Endothelial cell of umbilical vein (primary cell): Measurements from ENCODE around the gene ERG. TPM values are rescaled to one million over a fixed set of nuclear protein-coding genes. Genes with fewer than 3 reads are reported as not detected.

Experiments used
- Bru-seq: library from RNA; stranded (reverse); fragments of 400-500 nt; gene quantifications from one replicate; lab custom pipeline; 2021; lab: Mats Ljungman, UMichigan
- BruChase-seq, 2 experiments: library from RNA; stranded (reverse); fragments of 400-500 nt; gene quantifications; one replicate each; lab custom pipeline; 2021; lab: Mats Ljungman, UMichigan
- BruUV-seq: library from RNA; stranded (reverse); fragments of 400-500 nt; replicated peaks from 2 replicates; lab custom pipeline; 2021; lab: Mats Ljungman, UMichigan
- CTCF ChIA-PET: fragments of 300-600, 350-600 bp; sonication (Branson Sonifier 250); formaldehyde crosslinking; loops from one replicate; lab custom pipeline; 2021; ENCODE audit warnings: antibody characterized with exemption, inconsistent platforms; lab: Charles Lee
- POLR2A ChIA-PET: fragments of 300-600, 350-600 bp; sonication (Branson Sonifier 250); formaldehyde crosslinking; loops from one replicate; lab custom pipeline; 2021; ENCODE audit warnings: antibody characterized with exemption, inconsistent platforms; lab: Charles Lee
- DNase-seq: peaks from one replicate; pipeline ENCODE4 v3.0.0-alpha.2; 2011; ENCODE audit warnings: low read depth, low spot score
- FAIRE-seq: peaks from 2 replicates; lab custom pipeline; 2011; peaks lifted over from hg19 to GRCh38; lab: Jason Lieb, UNC
- H2AFZ ChIP-seq: 2 replicates; pipeline ENCODE4 v1.6.0; 2012; ENCODE audit warnings: low read depth, low read length, control low read depth, inconsistent platforms
- H3K27ac ChIP-seq: 2 replicates; pipeline ENCODE4 v1.5.1; 2011; ENCODE audit warnings: low read depth, mild to moderate bottlenecking, control low read depth, low read length, moderate library complexity; ENCODE audit not compliant: insufficient read depth
- H3K27me3 ChIP-seq, 2 experiments: 2 replicates each; pipeline versions ENCODE4 v1.6.0 to v1.6.1; 2011; ENCODE audit warnings: low read length in 2 of 2, mixed read lengths in 1 of 2; ENCODE audit not compliant: control insufficient read depth in 2 of 2, insufficient read depth in 2 of 2
- H3K36me3 ChIP-seq, 2 experiments: 2 replicates in 1 of 2; 3 replicates in 1 of 2; pipeline ENCODE4 v1.5.1; 2011; ENCODE audit warnings: low read length in 2 of 2, mild to moderate bottlenecking in 1 of 2, moderate library complexity in 1 of 2; ENCODE audit not compliant: control insufficient read depth in 2 of 2, insufficient read depth in 2 of 2; ENCODE audit errors: extremely low read depth in 1 of 2
- H3K4me1 ChIP-seq: 3 replicates; pipeline ENCODE4 v1.5.1; 2011; ENCODE audit warnings: mild to moderate bottlenecking, low read length; ENCODE audit not compliant: control insufficient read depth, insufficient read depth; ENCODE audit errors: extremely low read depth
- H3K4me2 ChIP-seq: 2 replicates; pipeline ENCODE4 v1.6.1; 2011; ENCODE audit warnings: low read length, control low read depth, mixed read lengths; ENCODE audit not compliant: insufficient read depth
- H3K4me3 ChIP-seq, 3 experiments: fragments of 200-600 bp in 1 of 3; sonication (generic), shearing (Covaris generic) in 1 of 3; replicated peaks in 1 of 3; 2 replicates each; pipeline ENCODE4 v1.5.1; 2011 to 2016; ENCODE audit warnings: control low read depth in 3 of 3, low read length in 3 of 3, mild to moderate bottlenecking in 2 of 3, inconsistent platforms in 1 of 3, low read depth in 1 of 3, moderate library complexity in 1 of 3; ENCODE audit not compliant: insufficient read depth in 1 of 3
- H3K79me2 ChIP-seq: 2 replicates; pipeline ENCODE4 v1.6.0; 2012; ENCODE audit warnings: low read length, inconsistent platforms; ENCODE audit not compliant: control insufficient read depth, insufficient read depth
- H3K9ac ChIP-seq: replicated peaks from 2 replicates; pipeline ENCODE3; 2011; ENCODE audit warnings: low read length, control low read depth; ENCODE audit not compliant: insufficient read depth; ENCODE audit errors: extremely low read depth
- H3K9me1 ChIP-seq: replicated peaks from 3 replicates; pipeline ENCODE4 v1.6.0; 2011; ENCODE audit warnings: mild to moderate bottlenecking, low read length; ENCODE audit not compliant: control insufficient read depth, insufficient read depth; ENCODE audit errors: extremely low read depth
- H3K9me3 ChIP-seq: replicated peaks from 2 replicates; pipeline ENCODE4 v1.5.1; 2012; ENCODE audit warnings: low read length, inconsistent platforms; ENCODE audit not compliant: control insufficient read depth, insufficient read depth
- H4K20me1 ChIP-seq: replicated peaks from 2 replicates; pipeline ENCODE3; 2011; ENCODE audit warnings: mild to moderate bottlenecking, low read length; ENCODE audit not compliant: control insufficient read depth, insufficient read depth; ENCODE audit errors: extremely low read depth
- EZH2 ChIP-seq: IDR thresholded peaks from 2 replicates; pipeline ENCODE4 v1.6.1; 2012; ENCODE audit warnings: borderline replicate concordance, low read depth, mild to moderate bottlenecking, moderate library complexity, low read length, inconsistent platforms; ENCODE audit not compliant: severe bottlenecking
- FOS ChIP-seq: IDR thresholded peaks from 2 replicates; pipeline ENCODE4 v1.6.1; 2011; ENCODE audit warnings: mild to moderate bottlenecking, low read length, moderate library complexity, borderline replicate concordance; ENCODE audit not compliant: insufficient read depth
- GATA2 ChIP-seq: IDR thresholded peaks from 2 replicates; pipeline ENCODE4 v1.7.0; 2011; ENCODE audit warnings: low read depth, mild to moderate bottlenecking, moderate library complexity, mixed read lengths, low read length; ENCODE audit not compliant: insufficient read length, insufficient read depth
- JUN ChIP-seq: IDR thresholded peaks from 2 replicates; pipeline ENCODE4 v1.6.1; 2011; ENCODE audit warnings: borderline replicate concordance, low read depth; ENCODE audit not compliant: insufficient read length, insufficient read depth
- POLR2A ChIP-seq: IDR thresholded peaks from 2 replicates; pipeline ENCODE4 v1.6.1; 2012; ENCODE audit warnings: low read depth, mild to moderate bottlenecking, control low read depth, low read length
- POLR2AphosphoS5 ChIP-seq: IDR thresholded peaks from 2 replicates; pipeline ENCODE4 v1.6.1; 2012; ENCODE audit warnings: low read depth, mild to moderate bottlenecking, control low read depth, low read length, moderate library complexity; ENCODE audit not compliant: insufficient read depth
- dilution Hi-C: fragments of 300-500 bp; cut with MboI; formaldehyde crosslinking; loops from one replicate; pipeline ENCODE4 v1.15.0; 2019; ENCODE audit warnings: low sequenced_read_pairs; ENCODE audit not compliant: extremely low pct_ligation_motif_present
- intact Hi-C: fragments of 100-400 bp; cut with micrococcal nuclease; formaldehyde crosslinking; loops from one replicate; pipeline ENCODE4 v1.10.0; 2022
- long read RNA-seq: library from polyadenylated mRNA; stranded (forward); transcript quantifications from one replicate; pipeline ENCODE4 v2.0.0, GENCODE V29; 2021
- polyA minus RNA-seq, 3 experiments: library from RNA; depleted of rRNA, polyadenylated mRNA; stranded (reverse); fragments of >200 nt; gene quantifications; 1 replicate in 1 of 3; 2 replicates in 2 of 3; pipeline ENCODE4 v1.2.3, GENCODE V29; 2011
- polyA plus RNA-seq, 4 experiments: library from polyadenylated mRNA; depleted of rRNA in 3 of 4; stranded (reverse) in 3 of 4; unstranded in 1 of 4; fragments of >200 nt; gene quantifications; 2 replicates each; pipeline versions ENCODE4 v1.2.1 to v1.2.3, GENCODE V29; 2011 to 2012; ENCODE audit warnings: missing spikeins in 1 of 4
- total RNA-seq: library from RNA; stranded (reverse); gene quantifications from 2 replicates; pipeline ENCODE4 v1.2.3, GENCODE V29; 2021
- TF ChIP-seq, protein P1 (sequence below), 2 donors: IDR thresholded peaks; 1 replicate in 1 of 2; 2 replicates in 1 of 2; pipeline ENCODE4 v1.5.1; 2011; ENCODE audit warnings: low read length in 2 of 2, mild to moderate bottlenecking in 2 of 2, moderate library complexity in 2 of 2, control low read depth in 1 of 2, inconsistent platforms in 1 of 2, low read depth in 1 of 2; ENCODE audit not compliant: insufficient read depth in 1 of 2; ENCODE audit errors: extremely low read depth in 1 of 2
- TF ChIP-seq, protein P2 (sequence below): IDR thresholded peaks from 2 replicates; pipeline ENCODE4 v1.6.1; 2011; ENCODE audit not compliant: insufficient read depth, insufficient read length

Gene ERG, protein sequence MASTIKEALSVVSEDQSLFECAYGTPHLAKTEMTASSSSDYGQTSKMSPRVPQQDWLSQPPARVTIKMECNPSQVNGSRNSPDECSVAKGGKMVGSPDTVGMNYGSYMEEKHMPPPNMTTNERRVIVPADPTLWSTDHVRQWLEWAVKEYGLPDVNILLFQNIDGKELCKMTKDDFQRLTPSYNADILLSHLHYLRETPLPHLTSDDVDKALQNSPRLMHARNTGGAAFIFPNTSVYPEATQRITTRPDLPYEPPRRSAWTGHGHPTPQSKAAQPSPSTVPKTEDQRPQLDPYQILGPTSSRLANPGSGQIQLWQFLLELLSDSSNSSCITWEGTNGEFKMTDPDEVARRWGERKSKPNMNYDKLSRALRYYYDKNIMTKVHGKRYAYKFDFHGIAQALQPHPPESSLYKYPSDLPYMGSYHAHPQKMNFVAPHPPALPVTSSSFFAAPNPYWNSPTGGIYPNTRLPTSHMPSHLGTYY
- total RNA-seq (210 and 223 TPM in 2 replicates), polyA plus RNA-seq (173 and 202 TPM in 2 replicates), polyA minus RNA-seq (250 and 253 TPM in 2 replicates), Bru-seq, nascent RNA (percentile 97 among the genes with signal in this experiment), BruChase-seq, experiment 1, labeled RNA remaining after a 6-hour chase (percentile 88 among the genes with signal in this experiment), BruChase-seq, experiment 2, labeled RNA remaining after a 2-hour chase (percentile 90 among the genes with signal in this experiment)
- polyA plus RNA-seq (2011; cell fraction: cytosol; rRNA removed) = 102 and 124 TPM in 2 replicates
- polyA plus RNA-seq (2011; cell fraction: nucleus; rRNA removed) = 226 and 271 TPM in 2 replicates
- 146 and 167 TPM in 2 replicates for polyA plus RNA-seq (2012)
- not detected for polyA minus RNA-seq (2011; cell fraction: cytosol; rRNA and poly(A)+ RNA removed)
- 356 and 482 TPM in 2 replicates for polyA minus RNA-seq (2011; cell fraction: nucleus; rRNA and poly(A)+ RNA removed)
- long read RNA-seq, full-length matches to known transcripts = 137 of 368 reads
- long read RNA-seq, partial matches to known transcripts = 24 of 368 reads
- long read RNA-seq, other reads (novel, unspliced or antisense) = 207 of 368 reads

- TSS peak; percentile 48 for BruUV-seq
- H3K36me3 ChIP-seq = peaks cover 0 to 4% of the 10 kb centered on the region in 2 experiments
- TF ChIP-seq JUN (peak; percentile 78), FOS (peak; percentile 43), POLR2A (peak; percentile 69), GATA2 (peak; percentile 98), POLR2AphosphoS5 (peak; percentile 74), EZH2 (no peak)
- TF ChIP-seq, protein P1, sequence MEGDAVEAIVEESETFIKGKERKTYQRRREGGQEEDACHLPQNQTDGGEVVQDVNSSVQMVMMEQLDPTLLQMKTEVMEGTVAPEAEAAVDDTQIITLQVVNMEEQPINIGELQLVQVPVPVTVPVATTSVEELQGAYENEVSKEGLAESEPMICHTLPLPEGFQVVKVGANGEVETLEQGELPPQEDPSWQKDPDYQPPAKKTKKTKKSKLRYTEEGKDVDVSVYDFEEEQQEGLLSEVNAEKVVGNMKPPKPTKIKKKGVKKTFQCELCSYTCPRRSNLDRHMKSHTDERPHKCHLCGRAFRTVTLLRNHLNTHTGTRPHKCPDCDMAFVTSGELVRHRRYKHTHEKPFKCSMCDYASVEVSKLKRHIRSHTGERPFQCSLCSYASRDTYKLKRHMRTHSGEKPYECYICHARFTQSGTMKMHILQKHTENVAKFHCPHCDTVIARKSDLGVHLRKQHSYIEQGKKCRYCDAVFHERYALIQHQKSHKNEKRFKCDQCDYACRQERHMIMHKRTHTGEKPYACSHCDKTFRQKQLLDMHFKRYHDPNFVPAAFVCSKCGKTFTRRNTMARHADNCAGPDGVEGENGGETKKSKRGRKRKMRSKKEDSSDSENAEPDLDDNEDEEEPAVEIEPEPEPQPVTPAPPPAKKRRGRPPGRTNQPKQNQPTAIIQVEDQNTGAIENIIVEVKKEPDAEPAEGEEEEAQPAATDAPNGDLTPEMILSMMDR (IDR thresholded peaks at IDR 0.05; ENCODE audit: extremely low read depth in 1 of 2, insufficient read depth in 1 of 2, low read depth in 1 of 2, low read length in 2 of 2) = no peak
- TF ChIP-seq, protein P2, sequence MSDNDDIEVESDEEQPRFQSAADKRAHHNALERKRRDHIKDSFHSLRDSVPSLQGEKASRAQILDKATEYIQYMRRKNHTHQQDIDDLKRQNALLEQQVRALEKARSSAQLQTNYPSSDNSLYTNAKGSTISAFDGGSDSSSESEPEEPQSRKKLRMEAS = no peak
- H4K20me1 ChIP-seq = no peaks in the 10 kb centered on the region
- H3K9ac ChIP-seq = peak within 1 kb of the TSS; percentile 100
- no peaks in the 10 kb centered on the region for H3K9me1 ChIP-seq
- H3K27ac ChIP-seq = peak within 1 kb of the TSS; percentile 100
- FAIRE-seq = peak; percentile 68
- ChIA-PET POLR2A (interaction anchor here (0.9 to 1.7 kb wide), 4 partner anchors 10 to 43 kb away, joined by 3 to 5 read pairs (median 4); no protein-coding TSS in a partner anchor), CTCF (interaction anchor here (2.2 kb wide), 1 partner anchor 20 kb away, joined by 7 read pairs; no protein-coding TSS in a partner anchor)
- H3K27me3 ChIP-seq = no peaks in the 10 kb centered on the region
- dilution Hi-C loops (no loop called here), intact Hi-C loops (loop anchor here (1.0 to 5.0 kb wide), 7 partner anchors 8 to 495 kb away; no protein-coding TSS in a partner anchor)
- no peak within 1 kb of the TSS for H2AFZ ChIP-seq
- H3K4me1 ChIP-seq = peaks cover 51% of the 10 kb centered on the region
- H3K9me3 ChIP-seq = no peaks in the 10 kb centered on the region
- H3K79me2 ChIP-seq = peaks cover 53% of the 10 kb centered on the region
- peak within 1 kb of the TSS; percentile 84 to 100 (median 99) for H3K4me3 ChIP-seq
- peak; percentile 94 for DNase-seq
- peak within 1 kb of the TSS; percentile 95 for H3K4me2 ChIP-seq
These were observed at the start of gene ERG for GRCh38 chr21:38498057-38498833. TSS of gene ERG (minus strand) at chr21:38498477. CDS start at chr21:38498380, 97 bp downstream.
